Body of pancreas (tissue), 4 donors: ENCODE results near the gene SYTL5.

Experiments
- POLR2A ChIP-seq, 3 donors: fragments of 450-650 bp; IDR thresholded peaks; one replicate each; pipeline ENCODE4 v1.6.1; 2016; ENCODE audit warnings: antibody characterized with exemption in 3 of 3, mild to moderate bottlenecking in 2 of 3
- TF ChIP-seq, protein P1 (sequence below), 7 experiments: fragments of 450-650 bp in 4 of 7; fragments of 200-600 bp in 3 of 7; sonication (generic) in 3 of 7; IDR thresholded peaks; one replicate each; pipeline ENCODE4 v1.5.1; 2016 to 2019; ENCODE audit warnings: antibody characterized with exemption in 7 of 7

DNA sequence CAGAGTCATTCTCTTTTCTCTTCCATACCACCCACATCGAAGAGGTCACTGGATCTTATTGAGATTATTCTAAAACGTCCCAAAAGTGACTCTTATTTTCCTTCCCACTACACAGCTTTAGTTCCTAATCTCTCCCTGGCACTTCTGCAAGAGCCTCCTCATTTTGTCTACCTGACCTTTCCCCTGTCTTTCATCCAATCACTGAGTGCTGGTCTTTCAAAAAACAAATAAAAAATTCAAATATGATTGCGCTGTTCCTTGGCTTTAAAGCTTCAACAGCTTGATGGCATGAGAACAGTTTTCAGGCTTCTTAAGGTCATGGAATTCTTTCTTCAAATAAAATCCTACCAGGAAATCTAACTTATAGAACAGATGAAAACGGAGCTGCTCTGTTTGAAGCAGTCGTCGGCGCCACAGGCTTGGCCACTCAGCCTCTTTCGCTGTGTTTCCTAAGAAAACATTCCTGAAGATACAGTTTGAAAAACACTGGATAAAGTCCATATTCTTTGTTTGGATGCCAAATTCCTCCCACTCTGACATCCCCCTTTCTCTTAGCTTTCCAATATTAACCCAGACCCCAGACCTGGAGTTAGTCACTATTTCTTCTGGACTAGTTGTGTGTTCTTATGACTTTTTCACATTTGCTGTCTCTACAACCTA is 12.5 kb downstream of the SYTL5 start:
- no peak for TF ChIP-seq POLR2A (IDR thresholded peaks at IDR 0.05)
- TF ChIP-seq, protein P1, sequence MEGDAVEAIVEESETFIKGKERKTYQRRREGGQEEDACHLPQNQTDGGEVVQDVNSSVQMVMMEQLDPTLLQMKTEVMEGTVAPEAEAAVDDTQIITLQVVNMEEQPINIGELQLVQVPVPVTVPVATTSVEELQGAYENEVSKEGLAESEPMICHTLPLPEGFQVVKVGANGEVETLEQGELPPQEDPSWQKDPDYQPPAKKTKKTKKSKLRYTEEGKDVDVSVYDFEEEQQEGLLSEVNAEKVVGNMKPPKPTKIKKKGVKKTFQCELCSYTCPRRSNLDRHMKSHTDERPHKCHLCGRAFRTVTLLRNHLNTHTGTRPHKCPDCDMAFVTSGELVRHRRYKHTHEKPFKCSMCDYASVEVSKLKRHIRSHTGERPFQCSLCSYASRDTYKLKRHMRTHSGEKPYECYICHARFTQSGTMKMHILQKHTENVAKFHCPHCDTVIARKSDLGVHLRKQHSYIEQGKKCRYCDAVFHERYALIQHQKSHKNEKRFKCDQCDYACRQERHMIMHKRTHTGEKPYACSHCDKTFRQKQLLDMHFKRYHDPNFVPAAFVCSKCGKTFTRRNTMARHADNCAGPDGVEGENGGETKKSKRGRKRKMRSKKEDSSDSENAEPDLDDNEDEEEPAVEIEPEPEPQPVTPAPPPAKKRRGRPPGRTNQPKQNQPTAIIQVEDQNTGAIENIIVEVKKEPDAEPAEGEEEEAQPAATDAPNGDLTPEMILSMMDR (IDR thresholded peaks at IDR 0.05): no peak
